GM12864 (cell line): Measurements from ENCODE around the gene EFCAB5.

Source experiments
- DNase-seq: peaks from one replicate; pipeline ENCODE4 v3.0.0-alpha.2; 2011; ENCODE audit warnings: low read depth
- H3K4me3 ChIP-seq: 2 replicates; pipeline ENCODE4 v1.5.1; 2011; ENCODE audit warnings: mild to moderate bottlenecking, low read depth, low read length, control low read depth
- TF ChIP-seq, protein P1 (sequence below): IDR thresholded peaks from 2 replicates; pipeline ENCODE4 v1.5.1; 2011; ENCODE audit warnings: low read depth, mild to moderate bottlenecking, moderate library complexity, low read length, control low read depth, inconsistent platforms; ENCODE audit errors: missing control alignments

Gene EFCAB5

DNA sequence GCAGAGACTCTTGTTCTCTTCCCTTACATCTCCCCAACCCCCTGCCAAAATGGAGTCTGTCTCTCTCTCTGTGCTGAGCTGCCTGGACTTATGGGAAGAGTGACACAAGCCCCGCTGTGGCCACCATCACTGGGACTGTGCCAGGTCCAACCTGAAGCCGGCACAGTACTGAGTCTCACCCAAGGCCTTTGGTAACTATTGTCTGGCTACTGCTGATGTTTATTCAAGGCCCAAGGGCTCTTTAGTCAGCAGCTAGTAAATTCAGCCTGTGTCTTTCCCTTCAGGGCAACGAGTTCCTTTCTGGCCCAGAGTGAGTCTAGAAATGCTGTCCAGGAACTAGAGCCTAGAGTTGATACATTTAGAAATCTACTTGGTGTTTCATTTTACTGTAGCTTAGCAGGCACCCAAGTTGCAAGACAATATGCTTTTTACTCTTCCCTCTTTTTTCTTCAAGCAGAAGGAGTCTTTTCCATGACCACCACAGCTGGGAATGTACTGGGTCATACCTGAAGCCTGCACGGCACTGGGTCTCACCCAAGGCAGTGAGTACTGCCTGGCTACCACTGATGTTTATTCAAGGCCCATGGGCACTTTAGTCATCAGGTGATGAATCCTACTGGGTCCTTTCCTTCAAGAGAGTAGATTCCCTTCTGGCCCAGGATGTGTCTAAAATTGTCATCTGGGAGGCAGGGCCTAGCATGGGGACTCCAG, 17.7 kb downstream of the EFCAB5 start:
- H3K4me3 ChIP-seq = no peak overlapping the region
- no peak for DNase-seq
- TF ChIP-seq, protein P1, sequence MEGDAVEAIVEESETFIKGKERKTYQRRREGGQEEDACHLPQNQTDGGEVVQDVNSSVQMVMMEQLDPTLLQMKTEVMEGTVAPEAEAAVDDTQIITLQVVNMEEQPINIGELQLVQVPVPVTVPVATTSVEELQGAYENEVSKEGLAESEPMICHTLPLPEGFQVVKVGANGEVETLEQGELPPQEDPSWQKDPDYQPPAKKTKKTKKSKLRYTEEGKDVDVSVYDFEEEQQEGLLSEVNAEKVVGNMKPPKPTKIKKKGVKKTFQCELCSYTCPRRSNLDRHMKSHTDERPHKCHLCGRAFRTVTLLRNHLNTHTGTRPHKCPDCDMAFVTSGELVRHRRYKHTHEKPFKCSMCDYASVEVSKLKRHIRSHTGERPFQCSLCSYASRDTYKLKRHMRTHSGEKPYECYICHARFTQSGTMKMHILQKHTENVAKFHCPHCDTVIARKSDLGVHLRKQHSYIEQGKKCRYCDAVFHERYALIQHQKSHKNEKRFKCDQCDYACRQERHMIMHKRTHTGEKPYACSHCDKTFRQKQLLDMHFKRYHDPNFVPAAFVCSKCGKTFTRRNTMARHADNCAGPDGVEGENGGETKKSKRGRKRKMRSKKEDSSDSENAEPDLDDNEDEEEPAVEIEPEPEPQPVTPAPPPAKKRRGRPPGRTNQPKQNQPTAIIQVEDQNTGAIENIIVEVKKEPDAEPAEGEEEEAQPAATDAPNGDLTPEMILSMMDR = no peak

DNA sequence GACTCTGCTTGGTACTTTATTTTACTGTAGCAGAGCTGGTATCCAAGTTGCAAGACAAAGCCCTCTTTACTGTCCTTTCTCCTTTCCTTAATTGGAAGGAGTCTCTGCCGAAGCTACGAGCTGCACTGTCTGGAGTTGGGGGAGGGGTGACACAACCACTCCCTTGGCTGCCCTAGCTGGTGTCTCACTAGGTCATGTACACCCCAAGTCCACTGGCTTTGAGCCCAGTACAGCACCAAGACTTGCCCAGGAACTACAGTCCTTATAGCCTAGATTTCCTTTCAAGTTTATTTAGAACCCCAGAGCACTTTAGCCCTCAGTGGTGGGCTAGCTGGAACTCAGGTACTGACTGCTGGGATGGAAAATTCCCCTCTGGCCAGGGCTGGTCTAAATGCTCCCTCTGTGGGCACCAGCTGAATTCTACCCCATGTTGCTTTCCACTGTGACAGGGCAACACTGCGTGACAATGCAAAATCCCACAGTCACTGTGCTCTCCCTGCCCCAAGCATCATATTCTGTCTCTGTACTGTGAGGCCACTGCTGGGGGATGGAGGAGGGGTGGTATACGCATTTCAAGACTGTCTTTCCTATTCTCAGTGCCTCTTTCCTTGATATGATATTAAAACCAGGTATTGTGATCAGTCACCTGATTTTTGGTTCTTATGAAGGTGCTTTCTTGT, 18.4 kb downstream of the EFCAB5 start:
- DNase-seq = no peak
- H3K4me3 ChIP-seq = no peak overlapping the region
- TF ChIP-seq, protein P1 = no peak

DNA sequence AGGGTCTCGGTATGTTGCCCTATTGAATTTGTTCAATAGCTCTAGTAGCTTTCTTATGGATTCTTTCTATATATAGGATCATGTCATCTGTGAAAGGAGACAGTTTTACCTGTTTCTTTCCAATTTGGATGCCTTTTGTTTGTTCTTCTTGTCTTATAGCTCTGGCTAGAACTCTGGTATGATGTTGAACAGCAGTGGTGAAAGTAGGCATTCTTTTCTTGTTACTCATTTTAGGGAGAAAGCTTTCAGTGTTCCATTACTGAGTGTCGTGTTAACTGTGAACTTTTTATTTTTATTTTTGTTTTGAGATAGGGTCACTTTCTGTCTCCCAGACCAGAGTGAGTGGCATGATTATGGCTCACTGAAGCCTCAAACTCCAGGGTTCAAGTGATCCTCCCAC, 21.2 kb downstream of the EFCAB5 start:
- no peak for DNase-seq
- H3K4me3 ChIP-seq = no peak overlapping the region
- TF ChIP-seq, protein P1 = no peak

DNA sequence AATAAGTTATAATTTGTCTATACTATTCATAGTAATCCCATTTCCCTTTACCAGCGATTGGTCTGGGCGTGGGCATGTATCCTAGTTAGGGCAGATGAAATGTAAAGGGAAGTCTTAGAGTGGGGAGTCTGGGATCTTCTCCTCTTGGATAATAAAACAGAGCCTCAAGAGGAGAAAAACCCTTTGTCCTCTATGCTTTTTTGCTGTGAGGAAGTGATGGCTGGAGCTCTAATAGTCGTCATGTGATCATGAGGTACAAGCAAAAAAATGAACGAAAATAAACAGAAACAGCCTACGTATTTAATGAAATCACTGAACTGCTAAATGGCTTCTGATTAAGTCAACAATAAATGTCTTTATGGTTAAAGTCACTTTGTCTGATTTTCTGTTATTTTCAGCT, 26.8 kb downstream of the EFCAB5 start:
- TF ChIP-seq, protein P1 = no peak
- no peak overlapping the region for H3K4me3 ChIP-seq
- no peak for DNase-seq

DNA sequence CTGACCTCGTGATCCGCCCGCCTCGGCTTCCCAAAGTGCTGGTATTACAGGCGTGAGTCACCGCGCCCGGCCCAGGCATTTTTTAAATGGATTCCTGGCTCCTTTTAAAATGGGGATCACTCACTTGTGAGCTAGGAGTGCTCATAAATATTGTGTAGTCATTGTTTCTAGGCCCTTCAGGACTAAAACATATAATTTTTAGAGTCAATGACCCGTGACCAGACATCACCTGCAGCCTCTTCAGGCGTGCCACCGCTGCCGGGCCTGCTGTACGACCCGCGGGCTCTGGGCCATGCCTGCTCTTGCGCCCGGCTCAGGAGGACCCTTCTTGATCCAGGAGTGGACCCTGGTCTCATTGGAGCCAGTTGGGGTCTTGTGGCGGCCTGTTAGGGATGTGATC, 30.8 kb downstream of the EFCAB5 start:
- no peak overlapping the region for H3K4me3 ChIP-seq
- TF ChIP-seq, protein P1 = no peak
- DNase-seq = no peak

DNA sequence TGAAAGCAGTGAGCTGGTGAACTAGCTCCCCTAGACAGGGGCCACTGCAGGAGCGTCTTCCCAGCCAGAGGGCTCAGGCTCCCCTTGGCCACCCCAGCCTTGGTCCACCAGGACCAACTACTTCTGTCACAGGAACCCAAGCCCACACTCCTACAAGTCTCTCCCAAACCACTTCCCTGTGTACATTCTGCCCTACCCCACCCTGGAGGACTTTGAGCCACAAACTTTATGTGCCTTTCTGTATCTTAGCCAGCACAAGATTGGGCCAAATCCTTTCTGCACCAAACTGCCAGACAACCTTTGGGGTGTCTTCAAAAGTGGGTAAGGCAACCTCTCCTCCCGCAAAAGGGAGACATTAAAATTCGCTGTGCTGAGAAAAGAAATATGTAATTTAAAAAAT, 31.6 kb downstream of the EFCAB5 start:
- H3K4me3 ChIP-seq = no peak overlapping the region
- TF ChIP-seq, protein P1 = no peak
- no peak for DNase-seq

GRCh38 chr17:29977836-29978235, 36.4 kb downstream of the EFCAB5 start:
- DNase-seq = no peak
- H3K4me3 ChIP-seq = no peak overlapping the region
- TF ChIP-seq, protein P1 = no peak
